ENCODE measurements around the gene TSHZ2.

DNA sequence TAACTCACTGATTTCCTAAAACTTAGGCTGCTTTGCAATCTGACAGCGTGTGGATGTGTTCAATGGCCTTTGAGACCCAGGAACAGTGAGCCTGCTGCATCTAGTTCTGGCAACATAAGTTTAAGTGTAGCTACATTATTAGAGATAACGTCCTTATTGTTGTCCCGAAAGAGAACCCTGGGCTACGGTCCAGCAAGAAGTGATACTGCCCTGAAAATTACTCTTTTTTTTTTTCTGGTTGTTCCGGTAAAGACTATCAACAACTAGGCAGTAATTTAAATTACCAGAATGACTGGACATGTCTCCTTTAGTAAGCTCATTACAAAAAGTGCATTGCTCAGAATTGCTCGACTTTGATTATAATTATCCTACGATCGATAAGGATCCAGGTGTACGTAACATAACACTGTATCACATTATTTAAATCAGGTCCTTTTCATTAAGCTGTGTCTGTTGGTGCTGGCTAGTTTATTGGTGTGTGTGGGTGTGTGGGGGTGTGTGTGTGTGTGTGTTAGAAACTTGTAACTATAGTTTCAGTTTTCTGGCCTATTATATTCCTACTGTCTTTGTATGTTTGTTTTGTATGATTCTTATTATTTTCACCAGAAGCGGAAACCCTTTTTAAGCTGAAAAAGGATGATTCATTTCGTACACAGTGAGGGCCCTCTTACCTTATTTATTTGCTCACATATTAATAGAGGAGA, 3.0 kb downstream of the TSHZ2 start:
- TF ChIP-seq, protein P1, sequence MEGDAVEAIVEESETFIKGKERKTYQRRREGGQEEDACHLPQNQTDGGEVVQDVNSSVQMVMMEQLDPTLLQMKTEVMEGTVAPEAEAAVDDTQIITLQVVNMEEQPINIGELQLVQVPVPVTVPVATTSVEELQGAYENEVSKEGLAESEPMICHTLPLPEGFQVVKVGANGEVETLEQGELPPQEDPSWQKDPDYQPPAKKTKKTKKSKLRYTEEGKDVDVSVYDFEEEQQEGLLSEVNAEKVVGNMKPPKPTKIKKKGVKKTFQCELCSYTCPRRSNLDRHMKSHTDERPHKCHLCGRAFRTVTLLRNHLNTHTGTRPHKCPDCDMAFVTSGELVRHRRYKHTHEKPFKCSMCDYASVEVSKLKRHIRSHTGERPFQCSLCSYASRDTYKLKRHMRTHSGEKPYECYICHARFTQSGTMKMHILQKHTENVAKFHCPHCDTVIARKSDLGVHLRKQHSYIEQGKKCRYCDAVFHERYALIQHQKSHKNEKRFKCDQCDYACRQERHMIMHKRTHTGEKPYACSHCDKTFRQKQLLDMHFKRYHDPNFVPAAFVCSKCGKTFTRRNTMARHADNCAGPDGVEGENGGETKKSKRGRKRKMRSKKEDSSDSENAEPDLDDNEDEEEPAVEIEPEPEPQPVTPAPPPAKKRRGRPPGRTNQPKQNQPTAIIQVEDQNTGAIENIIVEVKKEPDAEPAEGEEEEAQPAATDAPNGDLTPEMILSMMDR (IDR thresholded peaks at IDR 0.05): no peak
- no peak for TF ChIP-seq POLR2A (IDR thresholded peaks at IDR 0.05)

Data from testis (tissue), 2 donors.